RCC 7860 (cell line): ENCODE data around the gene DZIP1L.

ENCODE experiments used
- DNase-seq: peaks from one replicate; pipeline ENCODE4 v3.0.0-alpha.2; 2015; ENCODE audit warnings: low spot score
- FAIRE-seq: peaks from 2 replicates; lab custom pipeline; 2012; peaks lifted over from hg19 to GRCh38; lab: Jason Lieb, UNC

The DZIP1L gene

DNA sequence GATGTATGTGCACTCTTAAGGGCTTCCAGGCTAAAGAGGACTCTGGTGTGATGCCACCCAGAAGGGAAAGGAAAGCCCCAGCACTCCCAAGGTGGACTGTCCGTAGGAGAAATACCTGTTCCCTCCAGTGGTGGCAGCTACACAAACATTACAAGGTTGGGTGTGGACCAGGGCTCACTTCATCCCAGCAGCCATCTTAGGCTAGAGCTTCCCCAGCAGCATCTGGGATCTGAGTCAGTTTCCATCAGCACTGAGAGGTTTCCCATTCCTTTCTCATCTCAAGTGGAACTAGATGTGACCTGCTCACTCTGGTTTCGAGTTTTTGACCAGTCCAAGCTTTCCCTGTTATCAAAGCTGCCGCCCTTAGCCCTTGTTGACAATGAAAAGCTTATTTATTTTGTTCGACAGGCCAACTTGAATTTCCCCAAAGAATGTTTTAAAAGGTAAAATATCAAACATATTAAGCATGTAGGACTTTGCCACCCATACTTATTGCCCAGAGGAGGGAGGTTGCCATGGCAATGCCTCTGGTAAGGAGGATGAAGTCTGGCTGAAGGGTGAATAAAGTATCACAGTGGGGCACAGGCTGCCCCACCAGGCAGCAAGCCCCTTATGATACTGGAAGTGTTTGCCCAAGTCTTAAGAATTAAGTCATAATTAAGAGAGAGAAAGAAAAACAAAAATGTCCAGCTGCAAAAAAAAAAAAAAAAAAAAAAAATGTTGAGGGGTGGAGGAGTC is 76.5 kb downstream of the DZIP1L start:
- DNase-seq: no peak
- FAIRE-seq: no peak

DNA sequence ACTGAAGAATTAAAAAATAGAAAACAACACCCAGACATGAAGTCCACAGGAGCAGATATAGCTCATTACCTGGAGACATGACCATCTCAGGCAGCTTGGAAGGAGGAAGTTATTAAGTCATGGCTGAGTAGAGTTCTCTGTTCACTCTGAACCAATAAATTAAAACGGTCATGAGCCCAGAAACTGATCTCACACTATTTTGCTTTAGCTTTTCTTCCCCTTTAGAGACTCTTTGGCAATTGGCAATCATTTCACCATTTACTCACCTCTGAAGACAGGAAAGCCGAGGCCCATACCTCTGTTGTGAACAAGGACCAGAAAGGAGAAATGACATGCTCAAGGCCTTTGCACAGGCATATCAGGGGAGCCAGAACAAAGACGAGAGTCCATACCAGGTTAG is 78.8 kb downstream of the DZIP1L start:
- FAIRE-seq (no peak), DNase-seq (no peak)

DNA sequence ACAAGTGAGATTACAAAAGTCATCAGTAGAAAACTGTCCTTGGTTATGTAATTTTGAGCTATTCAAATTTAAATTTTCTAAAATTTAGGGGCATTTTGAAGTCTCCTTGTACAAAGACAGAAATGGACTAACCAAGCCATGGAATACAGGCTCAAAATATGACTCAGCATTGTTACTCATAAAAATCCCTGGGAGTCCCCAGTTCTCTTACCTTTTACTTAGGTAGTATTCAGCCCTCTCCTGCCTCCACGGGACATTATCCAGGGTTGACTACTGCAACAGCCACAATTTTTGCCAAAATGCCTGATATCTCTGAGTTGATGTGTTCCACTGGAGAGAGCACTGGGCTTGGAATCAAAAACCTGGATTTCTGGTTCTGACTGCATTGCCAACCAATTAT is 80.5 kb downstream of the DZIP1L start:
- DNase-seq: no peak
- FAIRE-seq: no peak

DNA sequence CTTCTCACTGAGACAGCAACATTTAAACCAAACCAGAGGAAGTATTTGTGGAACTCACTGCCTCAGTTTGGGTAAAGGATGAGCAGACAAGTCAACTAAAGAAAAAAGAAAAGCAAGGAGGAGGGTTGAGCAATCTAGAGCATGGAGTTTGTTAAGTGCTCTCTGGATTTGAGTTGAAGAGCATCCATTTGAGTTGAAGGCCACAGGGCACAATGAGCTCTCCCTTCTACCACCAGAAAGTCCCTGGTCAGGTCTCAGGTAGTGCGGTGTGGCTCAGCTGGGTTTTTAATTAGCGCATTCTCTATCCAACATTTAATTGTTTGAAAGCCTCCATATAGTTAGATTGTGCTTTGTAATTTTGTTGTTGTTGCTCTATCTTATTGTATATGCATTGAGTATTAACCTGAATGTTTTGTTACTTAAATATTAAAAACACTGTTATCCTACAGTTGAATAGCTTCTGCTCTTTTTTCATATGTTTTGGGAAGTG is 82.2 kb downstream of the DZIP1L start:
- DNase-seq (no peak), FAIRE-seq (no peak)

DNA sequence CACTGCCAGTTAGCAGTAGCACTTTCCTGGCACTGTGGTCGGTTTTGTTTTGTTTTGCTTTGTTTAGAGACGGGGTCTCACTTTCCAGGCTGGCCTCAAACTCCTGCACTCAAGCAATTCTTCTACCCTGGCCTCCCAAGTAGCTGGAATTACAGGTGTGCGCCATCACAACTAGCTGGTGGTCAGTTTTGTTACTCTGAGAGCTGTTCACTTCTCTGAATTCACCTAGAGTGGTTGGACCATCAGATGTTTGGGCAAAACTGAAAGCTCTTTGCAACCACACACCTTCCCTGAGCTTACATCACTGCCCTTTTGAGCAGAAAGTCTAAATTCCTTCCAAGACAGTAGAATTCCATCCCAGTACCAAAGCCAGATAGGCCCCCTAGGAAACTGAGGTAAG is 82.8 kb downstream of the DZIP1L start:
- DNase-seq (no peak), FAIRE-seq (no peak)

DNA sequence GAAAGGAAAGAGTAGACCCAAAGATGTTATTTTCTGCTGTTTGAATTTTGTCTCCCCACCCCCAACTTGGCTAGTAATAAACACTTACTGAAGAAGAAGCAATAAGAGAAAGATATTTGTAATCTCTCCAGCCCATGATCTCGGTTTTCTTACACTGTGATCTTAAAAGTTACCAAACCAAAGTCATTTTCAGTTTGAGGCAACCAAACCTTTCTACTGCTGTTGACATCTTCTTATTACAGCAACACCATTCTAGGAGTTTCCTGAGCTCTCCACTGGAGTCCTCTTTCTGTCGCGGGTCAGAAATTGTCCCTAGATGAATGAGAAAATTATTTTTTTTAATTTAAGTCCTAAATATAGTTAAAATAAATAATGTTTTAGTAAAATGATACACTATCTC is 83.9 kb downstream of the DZIP1L start:
- DNase-seq (no peak), FAIRE-seq (no peak)

DNA sequence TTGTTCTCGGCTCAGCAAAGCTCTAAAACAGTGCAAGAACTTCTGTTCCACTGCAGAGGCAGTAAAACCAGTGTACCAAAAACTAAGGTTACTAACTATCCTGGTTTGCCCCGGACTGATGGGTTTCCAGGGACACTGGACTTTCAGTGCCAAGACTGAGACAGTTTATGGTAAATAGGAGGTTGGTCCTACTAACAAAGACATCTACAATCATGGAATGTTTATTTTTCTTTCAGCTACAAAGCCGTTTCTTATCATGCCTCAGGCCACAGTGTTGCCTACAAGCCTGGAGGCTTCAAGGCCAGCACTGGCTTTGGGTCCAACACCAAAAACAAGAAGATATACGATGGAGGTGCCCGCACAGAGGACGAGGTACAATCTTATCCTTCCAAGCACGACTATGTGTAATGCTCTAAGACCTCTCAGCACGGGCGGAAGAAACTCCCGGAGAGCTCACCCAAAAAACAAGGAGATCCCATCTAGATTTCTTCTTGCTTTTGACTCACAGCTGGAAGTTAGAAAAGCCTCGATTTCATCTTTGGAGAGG is 84.6 kb downstream of the DZIP1L start:
- no peak for DNase-seq
- no peak for FAIRE-seq

DNA sequence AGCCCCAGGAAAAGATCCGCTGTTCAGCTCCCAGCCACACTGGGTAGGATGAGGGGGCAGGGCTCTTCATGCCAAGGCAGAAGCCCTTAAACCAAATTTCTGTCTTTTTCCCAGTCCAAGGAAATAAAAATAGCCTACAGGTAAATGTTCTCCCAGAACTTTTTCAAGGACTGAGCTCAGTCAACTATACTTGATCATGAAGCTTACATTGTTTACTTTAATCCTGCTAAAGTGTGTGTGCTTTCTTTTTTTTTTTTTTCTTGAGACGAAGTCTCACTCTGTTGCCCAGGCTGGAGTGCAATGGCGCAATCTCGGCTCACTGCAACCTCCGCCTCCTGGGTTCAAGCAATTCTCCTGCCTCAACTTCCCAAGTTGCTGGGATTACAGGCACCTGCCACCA is 87.6 kb downstream of the DZIP1L start:
- no peak for DNase-seq
- no peak for FAIRE-seq

DNA sequence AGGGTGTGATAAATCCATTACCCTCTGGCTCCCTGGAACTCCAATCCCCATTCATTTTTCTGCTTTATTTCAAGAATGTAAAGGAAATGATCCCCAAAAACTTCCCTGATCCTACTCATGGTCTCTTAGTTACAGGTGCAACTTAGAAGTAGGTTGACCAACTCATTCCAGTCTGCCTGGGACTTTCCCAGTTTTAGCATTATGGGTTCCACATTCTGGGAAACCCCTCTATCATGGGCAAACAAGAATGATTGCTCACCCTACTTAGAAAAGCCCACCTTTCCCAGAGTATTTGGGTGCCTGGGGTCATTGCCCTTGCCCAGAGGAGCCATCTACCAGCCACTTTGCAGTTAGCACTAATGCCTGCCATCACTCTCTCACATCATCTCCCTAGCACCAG is 89.9 kb downstream of the DZIP1L start:
- DNase-seq: no peak
- FAIRE-seq: no peak

DNA sequence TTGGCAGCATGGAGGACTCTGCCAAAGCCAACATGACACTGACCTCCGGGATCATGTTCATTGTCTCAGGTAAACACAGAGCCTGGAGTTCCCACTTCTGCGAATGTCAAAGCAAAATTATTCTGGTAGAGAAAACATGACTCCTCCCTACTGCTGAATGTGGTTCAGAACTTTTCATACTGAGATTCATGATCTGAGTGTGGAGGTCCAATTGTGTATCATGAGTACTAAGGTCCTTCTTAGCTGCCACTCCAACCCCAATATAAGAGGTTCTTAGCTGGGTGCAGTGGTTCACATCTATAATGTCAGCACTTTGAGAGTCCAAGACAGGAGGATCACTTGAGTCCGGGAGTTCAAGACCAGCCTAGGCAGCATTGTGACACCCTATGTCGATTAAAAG is 91.7 kb downstream of the DZIP1L start:
- no peak for FAIRE-seq
- DNase-seq: no peak

DNA sequence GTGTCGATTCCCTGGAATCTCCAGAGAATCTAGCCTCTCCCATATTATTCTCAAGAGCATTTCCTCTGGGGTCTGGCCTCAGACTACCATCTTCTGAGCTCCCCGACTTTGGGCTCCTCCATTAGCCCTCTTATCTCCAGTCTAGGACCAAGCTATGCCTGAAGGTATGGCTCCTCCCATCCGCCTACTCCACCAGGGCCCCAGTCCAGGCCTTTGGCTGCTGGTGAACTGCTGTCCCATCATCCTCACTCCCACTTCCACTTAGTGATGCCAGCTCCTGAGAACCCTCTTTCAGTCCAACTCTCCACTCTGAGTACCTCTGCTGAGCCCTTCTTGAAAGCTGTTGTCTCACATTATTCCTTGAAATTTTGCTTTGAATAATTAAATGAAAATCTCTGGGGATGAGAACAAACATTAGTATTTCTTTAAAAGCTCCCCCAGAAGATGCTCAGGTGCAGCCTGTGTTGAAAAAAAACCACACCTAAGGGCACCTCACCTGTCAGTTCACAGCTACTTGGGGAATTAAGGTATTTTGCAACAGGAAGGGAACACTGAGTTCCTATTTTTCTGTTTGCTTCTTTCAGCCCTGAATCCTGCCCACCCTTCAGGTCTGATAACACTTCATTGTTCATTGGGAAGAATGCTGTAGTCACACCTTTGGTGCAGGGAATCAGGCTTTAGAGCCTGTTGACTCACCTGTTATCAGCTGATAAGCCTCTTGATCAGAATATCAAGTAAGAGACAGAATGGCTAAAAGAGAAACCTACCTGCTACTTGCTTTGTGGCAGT is 95.9 kb downstream of the DZIP1L start:
- FAIRE-seq (no peak), DNase-seq (no peak)

DNA sequence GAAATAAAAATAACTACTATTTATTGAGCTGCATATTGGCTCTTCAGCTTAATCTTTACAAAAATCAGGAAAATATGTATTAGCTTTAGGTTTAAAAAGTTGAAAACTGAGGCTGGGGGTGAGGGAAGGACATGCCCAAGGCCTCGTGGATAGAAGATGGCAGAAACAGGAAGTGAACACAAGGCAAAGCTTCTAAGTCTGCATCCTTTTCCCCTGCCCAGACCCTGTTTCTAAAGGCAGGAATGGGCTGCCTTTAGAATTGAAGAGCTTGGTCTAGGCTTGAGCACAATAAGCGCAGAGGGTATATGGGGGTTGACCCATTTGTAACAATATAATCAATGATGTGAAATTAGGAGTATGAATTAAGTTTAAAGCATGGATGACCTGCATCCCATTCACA is 99.3 kb downstream of the DZIP1L start:
- FAIRE-seq: no peak
- no peak for DNase-seq

DNA sequence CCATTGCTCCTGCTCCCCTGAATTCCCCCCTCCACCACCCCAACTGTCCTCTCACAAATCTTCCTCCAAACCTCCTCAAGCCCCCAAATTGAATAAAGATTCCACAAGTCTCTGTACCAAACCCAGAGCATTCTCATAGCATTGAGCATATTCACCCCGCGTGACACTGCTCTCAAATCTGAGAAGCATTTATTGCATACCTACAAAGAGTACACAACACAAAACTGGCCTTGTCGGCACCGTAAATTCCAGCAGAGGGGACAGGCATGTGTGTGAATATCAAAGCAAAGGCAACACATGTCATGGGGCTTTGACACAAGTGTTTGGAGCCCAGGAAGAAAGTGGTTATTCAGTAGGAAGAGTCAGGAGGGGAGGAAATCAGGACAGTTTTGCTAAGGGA is 102.9 kb downstream of the DZIP1L start:
- FAIRE-seq (no peak), DNase-seq (no peak)
